Stimulated activated CD4-positive, alpha-beta T cell treated with anti-CD3 and anti-CD28 coated beads, Interleukin-4, amount 100 ng/mL, for 4 hours (primary cell): Measurements from ENCODE around the gene AQP11.
"Not testable (repeated sequence)": the region's sequence is repeated elsewhere in the genome, so short reads cannot be mapped to it uniquely, and the experiment has no call there.

Source experiments
- DNase-seq, 2 experiments: peaks; one replicate each; pipeline ENCODE4 v3.0.0-alpha.2; 2020

Gene AQP11

GRCh38 chr11:77589521-77590193 lies at the start of gene AQP11:
TSS of gene AQP11 (plus strand) at chr11:77589953. CDS start at chr11:77589993, 40 bp downstream.
- DNase-seq, result peak; percentile 37 to 66

DNA sequence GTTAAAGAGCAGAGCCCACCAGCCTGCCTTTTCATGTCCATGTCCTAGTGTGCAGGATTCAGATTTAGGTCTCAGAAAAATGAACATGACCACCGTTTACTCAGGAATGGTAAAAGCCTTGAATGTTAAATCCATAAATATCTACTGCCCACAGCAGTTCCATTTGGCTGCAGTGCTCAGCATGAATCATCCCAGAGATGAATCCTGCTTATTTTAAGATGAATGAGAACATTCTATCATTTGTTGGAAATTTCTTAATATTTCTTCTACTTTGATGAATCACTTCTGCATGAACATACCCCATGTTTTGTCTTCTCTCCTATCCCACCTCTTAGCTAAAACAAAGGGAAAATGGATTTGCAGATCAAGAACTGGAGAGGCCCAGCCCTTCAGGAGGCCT lies 47.5 kb upstream of the AQP11 start:
- DNase-seq, result no peak

DNA sequence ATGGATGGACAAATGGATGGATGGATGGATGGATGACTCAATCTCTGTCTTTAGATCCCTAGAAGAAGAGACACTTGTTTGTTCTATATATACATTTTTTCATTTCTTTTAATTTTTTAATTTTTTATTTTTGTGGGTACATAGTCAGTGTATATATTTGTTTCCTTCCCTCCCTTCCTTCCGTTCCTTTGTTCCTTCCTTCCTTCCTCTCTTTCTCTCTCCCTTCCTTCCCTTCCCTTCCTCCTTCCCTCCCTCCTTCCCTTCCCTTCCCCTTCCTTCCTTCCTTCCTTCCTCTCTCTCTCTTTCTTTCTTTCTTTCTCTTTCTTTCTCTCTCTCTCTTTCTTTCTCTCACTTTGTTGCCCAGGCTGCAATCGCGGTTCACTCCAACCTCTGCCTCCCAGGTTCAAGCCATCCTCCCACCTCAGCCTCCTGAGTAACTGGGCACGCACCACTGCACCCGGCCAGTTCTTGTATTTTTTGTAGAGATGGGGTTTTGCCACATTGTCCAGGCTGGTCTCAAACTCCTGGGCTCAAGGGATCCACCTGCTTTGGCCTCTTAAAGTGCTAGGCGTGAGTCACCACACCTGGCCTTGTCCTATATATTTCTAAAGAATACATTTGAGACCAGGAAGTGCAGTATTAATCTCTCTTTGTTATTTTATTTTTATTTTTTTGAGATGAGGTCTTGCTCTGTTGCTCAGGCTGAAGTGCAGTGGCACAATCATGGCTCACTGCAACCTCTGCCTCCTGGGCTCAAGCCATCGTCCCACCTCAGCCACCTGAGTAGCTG lies 42.5 kb upstream of the AQP11 start:
- no peak for DNase-seq

DNA sequence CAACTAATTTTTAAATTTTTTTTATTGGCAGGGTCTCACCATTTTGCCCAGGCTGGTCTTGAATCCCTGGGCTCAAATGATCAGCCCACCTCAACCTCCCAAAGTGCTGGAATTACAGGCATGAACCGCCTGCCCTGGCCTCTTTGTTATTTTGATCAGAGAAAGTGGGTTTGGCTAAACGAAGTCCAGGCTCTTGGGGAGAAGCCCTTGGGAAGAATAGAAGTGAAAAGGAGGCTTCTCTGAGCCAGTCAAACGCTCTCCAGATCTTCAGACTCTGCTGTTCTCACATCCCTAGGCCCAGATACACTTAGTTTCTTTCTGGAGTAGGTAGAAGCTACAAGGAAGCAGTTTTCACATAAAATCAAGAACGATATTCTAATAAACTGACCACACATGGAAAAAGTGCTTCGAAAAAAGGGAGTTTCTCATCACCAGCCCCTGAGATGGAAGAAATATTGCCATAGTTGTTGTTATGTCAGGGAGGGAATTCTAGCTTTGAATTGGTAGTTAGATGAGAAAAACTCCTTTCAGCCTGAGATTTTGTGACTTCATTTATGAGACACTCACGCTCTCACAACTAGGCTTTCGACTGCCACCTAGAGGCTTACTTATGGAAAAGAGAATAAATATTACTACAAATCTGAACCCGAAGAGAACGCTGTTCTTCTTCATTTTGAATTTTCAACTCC lies 41.7 kb upstream of the AQP11 start:
- DNase-seq, result peak in 1 of 2 experiments; percentile 6

- no peak for DNase-seq
Measured at GRCh38 chr11:77548552-77549445, 41.0 kb upstream of the AQP11 start.

GRCh38 chr11:77551426-77551825 lies 38.3 kb upstream of the AQP11 start:
- not testable (repeated sequence) for DNase-seq

- no peak for DNase-seq
Measured at GRCh38 chr11:77557553-77557952, 32.2 kb upstream of the AQP11 start.

DNA sequence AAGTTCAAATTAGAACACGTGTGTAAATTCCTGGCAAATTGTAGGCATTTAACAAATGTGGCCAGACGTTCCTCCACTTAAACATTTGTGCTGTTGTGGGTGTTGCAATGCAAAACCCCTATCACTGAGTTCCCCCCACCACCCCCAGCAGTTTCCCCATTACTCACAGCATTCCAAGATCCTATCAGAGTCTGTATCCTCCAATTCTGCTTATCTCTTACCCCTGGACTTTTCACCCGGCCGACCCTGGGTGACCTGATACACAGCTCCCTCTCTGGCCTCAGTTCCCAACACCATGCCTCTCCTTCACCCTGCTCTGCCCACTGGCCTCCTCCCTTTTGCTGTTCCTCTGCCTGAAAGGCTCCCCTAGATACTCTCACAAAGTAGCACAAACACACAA lies 31.4 kb upstream of the AQP11 start:
- DNase-seq, result no peak

DNA sequence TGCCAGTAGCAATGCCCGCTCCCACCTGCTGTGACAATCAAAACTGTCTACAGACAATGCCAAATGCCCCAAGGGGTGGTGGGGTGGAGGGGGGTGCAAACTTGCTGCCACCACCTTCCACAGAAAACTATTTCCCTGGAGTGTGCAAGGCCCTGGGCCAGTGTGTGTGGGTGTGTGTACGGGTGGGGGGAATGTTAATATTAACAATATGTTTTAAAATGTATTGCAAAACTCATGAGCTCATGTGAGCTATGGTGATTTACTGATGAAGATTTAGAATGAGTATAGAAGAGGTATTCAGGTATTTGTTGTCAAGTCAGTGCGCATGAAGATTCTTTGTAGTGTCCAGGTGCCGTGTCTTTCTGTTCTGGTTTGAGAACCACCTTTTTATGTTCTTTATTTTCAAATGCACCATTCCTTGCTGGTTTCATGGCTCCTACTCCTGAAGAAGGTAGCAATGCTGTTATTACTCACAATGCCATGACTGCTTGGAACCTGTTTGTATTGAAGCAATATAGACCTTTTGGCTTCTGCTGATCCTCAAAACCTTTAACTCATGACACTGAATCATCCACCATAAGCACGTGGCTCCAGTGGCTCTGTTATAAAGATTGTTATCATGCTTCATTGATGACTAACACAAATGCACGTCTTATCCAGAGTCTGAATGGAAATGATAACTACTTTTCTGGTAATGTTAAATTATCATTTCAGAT lies 29.9 kb upstream of the AQP11 start:
- DNase-seq, result no peak

- DNase-seq, result no peak
Measured at GRCh38 chr11:77560605-77561004, 29.1 kb upstream of the AQP11 start.

GRCh38 chr11:77561257-77561656 lies 28.5 kb upstream of the AQP11 start:
- DNase-seq, result no peak

- no peak for DNase-seq
Measured at GRCh38 chr11:77568306-77568705, 21.4 kb upstream of the AQP11 start.

- no peak for DNase-seq
Measured at GRCh38 chr11:77568916-77569675, 20.7 kb upstream of the AQP11 start.

DNA sequence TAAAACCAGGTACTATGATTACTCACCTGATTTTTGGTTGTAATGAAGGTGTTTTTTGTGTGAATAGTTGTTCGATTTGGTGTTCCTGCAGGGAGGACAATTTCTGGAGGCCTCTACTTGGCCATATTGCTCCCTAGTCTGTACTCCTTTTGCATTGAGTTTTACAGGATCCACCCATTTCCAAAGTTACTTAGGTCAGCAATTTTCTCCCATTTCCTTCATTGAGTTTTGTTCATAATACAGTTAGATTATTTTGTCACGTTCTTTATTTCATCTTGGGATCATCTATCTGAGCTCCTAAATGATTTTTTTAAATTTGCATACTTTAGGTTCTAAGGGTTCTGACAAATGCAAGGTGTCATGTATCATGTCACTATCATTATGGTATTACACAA lies 20.1 kb upstream of the AQP11 start:
- no peak for DNase-seq

DNA sequence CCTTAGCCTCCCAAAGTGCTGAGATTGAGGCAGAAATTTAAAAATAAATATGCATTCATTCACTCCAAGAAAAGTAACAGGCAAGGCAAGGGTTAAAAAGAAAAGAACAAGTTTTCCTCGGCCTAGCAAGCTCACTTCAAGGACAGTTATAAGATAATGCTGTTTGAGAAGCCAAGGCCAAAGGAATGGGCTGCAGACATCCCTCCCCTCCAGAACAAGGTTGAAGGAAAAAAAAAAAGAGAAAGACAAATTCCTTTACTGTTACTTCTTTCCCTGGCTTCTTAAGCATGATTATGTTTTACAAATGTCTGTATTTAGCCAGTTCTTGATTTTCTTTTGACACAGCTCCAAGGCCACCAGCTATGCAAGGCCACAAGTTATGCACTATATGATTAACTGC lies 18.9 kb upstream of the AQP11 start:
- DNase-seq, result not testable (repeated sequence)

- not testable (repeated sequence) for DNase-seq
Measured at GRCh38 chr11:77575428-77575827, 14.3 kb upstream of the AQP11 start.

DNA sequence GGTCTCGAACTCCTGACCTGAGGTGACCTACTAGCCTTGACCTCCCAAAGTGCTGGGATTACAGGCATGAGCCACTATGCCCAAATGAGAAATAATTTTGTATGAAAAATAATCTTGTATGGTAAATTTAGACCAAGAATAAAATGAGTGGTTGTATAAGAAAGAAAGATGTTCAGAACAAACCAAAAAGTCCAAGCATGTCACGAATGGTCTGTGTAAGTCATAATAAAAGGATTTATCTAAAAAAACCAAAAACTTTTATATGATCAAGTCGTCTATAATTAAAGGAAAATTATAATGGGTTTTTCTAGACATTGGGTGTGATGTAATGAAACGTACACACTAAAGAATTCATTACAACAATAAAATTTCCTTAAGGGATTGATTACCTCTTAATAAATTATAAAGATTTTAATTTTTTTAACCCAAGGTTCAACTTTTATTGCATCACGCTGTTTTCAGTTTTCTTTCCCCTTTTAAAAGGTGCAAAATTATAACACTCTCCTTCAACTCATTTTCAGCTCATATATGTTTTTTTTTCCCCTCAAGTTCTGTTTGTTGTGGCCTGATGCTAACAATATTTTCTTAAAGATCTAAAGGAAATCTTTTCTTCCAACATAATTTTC lies 8.9 kb upstream of the AQP11 start:
- no peak for DNase-seq

DNA sequence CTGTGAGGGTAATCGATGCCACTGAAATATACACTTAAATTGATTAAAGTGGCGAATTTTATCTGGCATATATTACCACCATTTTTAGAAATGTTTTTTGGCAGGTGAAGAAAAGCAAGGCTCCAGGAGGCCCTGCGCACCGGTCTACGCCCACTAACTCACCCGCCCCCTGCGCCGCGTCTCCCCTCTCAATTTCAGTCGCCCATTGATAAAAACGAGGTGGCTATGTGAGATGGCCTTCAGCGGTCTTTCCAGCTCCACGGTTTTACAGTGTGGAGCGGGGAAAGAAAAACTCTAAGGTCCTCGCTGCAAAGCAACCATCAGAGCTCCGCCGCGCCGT lies 602 bp upstream of the AQP11 start:
- no peak for DNase-seq

- DNase-seq, result no peak
Measured at GRCh38 chr11:77590194-77590782, 535 bp downstream of the AQP11 start.

DNA sequence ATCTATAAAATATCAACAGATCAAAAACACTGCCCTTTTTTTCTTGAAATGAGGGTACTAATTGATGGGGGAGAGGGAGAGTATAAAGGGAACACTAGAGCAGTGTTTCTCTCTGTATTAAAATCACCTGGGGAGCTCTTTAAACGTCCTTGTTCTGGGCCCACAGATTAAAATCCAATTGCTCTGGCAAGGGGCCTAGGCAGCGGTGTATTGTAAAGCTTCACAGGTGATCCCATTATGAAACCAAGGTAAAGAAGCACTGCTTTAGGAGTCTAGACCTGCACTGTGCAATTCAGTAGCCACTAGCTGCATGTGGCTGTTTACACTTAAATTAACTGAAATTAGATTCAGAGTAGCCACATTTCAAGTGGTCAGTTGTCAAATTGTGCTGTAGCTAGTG lies 3.0 kb downstream of the AQP11 start:
- DNase-seq, result no peak

GRCh38 chr11:77593883-77594282 lies 4.1 kb downstream of the AQP11 start:
- no peak for DNase-seq
